HG03432 (cell line): ENCODE measurements around the gene ZNF627.
"Not testable (repeated sequence)": the region's sequence is repeated elsewhere in the genome, so short reads cannot be mapped to it uniquely, and the experiment has no call there.

Source experiments
- ATAC-seq: cut with Tn5 transposase; IDR thresholded peaks from one replicate; pipeline ENCODE4 v1.9.1; 2021; ENCODE audit warnings: mild to moderate bottlenecking, moderate library complexity; ENCODE audit not compliant: unreplicated experiment

The ZNF627 gene

DNA sequence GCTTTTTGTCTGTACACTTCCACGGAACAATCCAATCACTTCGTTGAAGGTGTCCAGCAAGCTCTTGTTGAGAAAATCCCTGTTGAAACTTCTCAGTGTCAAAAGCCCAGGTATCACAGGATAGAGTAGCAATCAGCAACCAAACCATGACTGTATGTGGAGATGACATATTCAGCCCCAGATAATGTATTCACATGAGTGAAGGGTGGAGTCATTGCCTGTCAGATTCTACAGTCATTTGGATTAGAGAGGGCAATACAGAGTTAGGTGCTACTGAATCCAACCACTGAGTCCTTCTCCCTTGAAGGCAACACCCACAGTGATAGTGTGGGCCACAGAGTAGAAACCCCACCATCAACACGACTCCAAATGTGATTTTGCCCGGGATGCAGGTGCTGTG lies 23.3 kb downstream of the ZNF627 start:
- no peak for ATAC-seq

DNA sequence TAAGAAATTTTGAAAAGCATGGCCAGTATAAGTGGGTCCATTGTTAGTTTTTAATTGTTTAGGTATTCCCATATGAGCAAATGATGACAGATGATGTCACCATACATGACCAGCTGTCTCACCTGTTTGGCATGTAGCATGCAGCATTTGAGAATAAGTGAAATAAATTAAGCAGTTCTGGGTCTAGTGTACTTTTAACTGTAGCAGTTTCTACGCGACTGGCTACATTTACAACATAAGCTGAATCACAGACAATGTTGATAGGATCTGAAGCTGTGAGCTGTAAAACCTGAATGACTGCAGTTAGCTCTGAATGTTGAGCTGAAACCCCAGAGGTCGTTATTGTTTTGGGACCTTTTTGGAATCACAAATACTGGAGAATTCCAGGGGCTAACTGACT lies 25.1 kb downstream of the ZNF627 start:
- ATAC-seq = not testable (repeated sequence)

DNA sequence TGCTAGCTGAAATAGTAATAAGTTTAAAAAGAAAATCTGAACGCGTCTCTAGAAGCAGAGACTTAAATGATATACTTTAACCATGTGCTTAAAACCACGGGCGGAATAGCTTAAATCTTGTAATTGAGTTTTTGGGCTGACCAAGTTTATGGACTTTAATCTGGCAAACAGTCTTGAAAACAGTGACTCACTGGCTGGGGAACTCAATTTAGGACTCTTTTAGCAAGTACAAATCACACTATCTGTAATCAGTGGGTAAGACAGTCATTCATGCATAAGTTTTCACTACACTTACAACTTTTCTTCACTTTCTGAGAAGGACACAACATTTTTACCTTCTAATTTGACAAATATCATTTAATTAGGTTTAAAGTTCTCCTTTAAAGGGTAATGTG lies 26.8 kb downstream of the ZNF627 start:
- no peak for ATAC-seq

DNA sequence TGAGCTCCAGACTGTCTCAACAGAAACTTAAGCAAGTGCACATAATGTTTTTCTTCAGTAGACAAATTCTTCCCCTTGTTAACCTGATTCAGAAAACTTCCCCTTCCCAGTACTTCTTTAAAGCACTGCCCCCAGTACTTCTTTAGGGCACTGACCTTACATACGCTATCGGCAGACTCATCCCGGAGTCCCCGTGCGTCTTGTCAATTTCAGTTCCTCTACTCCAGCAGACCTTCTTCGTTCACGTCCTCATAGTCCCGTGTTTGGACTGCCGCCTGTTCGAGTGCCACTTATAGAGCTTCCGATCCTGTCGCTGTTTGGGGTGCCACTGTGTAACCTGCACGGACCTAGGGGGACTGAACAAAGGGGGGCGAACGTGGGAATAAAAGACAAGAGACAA lies 29.0 kb downstream of the ZNF627 start:
- ATAC-seq = no peak

DNA sequence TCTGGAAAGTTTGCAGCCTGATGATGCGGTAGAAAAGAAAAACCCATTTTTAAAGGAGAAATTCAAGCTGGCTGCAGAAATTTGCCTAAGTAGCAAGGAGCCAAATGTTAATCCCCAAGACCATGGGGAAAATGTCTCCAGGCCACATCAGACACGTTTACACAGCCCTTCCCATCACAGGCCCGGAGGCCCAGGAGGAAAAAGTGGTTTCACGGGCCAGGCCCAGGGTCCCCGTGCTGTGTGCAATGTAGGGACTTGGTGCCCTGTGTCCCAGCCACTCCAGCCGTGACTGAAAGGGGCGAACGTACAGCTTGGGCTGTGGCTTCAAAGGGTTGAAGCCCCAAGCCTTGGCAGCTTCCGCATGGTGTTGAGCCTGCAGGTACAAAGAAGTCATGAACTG lies 35.9 kb downstream of the ZNF627 start:
- no peak for ATAC-seq

DNA sequence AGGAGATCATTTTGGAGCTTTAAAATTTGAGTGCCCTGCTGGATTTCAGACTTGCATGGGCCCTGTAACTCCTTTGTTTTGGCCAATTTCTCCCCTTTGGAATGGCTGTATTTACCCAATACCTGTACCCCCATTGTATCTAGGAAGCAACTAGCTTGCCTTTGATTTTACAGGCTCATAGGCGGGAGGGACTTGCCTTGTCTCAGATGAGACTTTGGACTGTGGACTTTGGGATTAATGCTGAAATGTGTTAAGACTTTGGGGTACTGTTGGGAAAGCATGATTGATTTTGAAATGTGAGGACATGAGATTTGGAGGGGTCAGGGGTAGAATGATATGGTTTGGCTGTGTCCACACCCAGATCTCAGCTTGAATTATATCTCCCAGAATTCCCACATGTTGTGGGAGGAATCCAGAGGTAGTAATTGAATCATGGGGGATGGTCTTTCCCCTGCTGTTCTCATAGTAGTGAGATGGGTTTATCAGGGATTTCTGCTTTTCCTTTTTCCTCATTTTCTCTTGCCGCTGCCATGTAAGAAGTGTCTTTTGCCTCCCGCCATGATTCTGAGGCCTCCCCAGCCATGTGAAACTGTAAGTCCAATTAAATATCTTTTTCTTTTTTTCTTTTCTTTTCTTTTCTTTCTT lies 36.9 kb downstream of the ZNF627 start:
- not testable (repeated sequence) for ATAC-seq

DNA sequence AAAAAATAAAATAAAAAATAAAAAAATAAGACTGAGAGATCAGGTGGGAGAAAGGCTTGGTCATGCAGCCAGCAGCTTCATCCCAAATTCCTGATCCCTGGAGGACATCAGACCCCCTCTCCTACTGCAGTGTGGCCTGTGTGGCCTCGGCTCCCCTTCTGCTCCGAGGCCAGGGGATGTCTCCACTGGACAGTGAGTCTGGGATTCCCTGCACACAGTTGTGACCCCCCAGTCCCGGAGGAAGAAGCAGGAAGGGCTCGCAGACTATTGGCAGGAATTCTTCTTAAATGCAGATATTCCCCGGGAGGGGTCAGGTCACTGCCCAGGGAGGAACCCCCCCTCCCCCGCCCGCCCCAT lies 41.9 kb downstream of the ZNF627 start:
- no peak for ATAC-seq

DNA sequence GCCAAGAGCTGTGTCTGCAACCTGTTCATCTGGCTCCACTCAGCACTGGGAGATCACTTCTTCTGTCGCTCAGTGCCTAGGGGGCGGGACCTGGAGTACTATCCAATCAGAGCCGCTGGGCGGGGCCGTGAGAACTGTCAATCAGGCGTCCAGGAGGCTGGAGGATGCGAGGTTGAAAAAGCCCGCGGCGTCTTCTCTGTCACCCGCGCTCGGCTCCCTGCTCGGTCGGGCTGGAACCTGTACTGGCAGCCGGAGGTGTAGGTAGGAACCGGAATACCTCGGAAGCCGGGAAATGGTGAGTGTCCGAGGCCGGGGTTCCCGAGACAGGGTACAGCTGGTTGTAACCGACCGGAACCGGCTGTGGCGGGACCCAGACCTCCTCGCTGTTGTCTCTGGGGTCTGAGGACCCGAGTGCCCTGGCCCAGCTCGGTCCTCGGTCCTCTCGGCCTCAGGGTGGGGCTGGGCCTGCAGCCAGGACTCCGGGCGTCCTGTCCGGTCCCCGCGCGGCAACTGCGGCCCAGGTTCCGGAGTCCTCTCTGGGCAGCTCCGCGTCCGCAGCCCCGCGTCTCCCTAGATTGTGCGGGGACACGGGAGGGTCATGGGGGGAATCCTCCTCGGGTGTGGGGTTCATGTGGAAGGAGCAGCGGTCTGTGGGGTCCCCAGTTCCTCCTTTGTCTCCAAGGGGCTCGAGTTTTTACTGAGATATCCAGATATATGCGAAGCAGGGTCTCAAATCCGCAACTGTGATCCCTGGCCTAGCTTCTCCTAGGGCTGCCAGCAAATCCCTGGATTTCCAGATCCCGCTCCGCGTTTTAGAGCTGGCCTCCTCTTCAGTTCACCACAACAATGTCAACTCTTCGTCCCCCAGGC lies 42.6 kb downstream of the ZNF627 start:
- peak; percentile 90 for ATAC-seq

DNA sequence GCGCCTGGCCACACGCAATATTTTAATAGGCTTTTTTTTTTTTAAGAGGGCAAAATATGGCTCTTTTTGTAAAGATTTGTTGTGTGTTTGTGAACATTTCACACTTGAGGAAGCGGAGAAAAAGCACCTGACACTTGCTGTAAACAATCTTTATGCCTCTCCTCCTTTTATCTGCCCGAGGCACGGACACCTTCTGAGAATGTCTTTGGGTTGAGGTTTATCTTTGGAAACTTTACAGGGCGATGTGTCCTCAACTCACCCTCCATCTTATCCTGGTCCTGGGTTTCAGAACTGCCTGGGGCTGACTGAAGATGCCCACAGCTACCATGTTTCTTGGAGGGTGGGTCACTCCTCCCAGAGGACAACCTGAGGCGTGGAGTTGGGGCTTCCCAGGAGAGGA lies 44.0 kb downstream of the ZNF627 start:
- ATAC-seq = no peak

DNA sequence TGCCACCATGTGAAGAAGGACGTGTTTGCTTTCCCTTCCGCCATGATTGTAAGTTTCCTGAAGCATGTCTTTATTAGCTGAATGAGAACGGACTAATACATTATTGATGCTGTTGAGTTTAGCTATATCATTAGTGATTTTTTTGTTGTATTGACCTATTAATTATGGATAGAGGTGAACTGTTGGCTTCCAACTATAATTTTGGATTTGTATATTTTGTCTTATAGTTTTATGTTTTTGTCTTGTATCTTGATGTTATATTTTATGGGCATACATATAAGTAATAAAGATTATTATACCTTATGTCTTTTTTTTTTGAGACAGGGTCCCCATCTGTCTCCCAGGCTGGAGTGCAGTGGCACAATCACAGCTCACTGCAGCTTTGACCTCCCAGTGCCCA lies 45.6 kb downstream of the ZNF627 start:
- no peak for ATAC-seq

DNA sequence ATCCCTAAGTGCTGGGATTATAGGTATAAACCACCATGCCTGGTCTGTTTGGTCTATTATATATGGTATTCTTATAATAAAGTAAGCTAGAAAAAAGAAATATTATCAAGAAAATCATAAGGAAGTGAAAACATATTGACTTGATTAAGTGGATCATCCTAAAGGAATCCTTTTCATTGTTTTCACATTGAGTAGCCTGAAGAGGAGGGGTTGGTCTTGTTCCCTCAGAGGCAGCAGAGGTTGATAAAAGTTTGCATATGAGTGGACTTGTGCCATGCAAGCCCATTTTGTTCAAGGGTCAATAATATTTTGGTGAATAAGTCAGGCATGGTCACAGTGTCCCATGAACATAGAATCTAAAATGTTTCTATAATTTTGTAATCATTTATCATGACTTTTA lies 52.7 kb downstream of the ZNF627 start:
- no peak for ATAC-seq

DNA sequence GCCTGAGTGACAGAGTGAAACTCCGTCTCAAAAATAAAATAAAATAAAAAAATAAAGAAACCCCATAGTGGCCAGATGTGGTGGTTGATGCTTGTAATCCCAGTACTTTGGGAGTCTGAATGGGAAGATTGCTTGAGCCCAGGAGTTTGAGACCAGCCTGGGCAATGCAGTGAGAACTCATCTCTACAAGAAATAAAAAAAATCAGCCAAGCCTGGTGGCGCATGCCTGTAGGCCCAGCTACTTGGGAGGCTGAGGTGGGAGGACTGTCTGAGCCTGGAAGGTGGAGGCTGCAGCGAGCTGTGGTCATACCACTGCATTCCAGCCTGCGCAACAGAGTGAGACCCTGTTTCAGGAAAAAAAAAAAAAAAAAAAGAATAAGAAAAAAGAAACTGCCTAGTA lies 53.8 kb downstream of the ZNF627 start:
- no peak for ATAC-seq

DNA sequence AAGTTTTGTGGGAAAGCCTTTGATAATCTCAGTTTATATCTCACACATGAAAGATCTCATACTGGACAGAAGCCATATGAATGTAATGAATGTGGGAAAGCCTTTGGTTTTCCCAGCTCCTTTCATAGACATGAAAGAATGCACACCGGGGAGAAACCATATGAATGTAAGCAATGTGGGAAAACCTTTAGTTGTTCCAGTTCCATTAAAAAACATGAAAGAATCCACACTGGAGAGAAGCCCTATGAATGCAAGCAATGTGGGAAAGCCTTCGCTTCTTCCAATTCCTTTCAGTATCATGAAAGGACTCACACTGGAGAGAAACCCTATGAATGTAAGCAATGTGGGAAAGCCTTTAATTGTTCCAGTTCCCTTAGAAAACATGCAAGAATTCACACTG lies 54.8 kb downstream of the ZNF627 start:
- ATAC-seq = no peak

DNA sequence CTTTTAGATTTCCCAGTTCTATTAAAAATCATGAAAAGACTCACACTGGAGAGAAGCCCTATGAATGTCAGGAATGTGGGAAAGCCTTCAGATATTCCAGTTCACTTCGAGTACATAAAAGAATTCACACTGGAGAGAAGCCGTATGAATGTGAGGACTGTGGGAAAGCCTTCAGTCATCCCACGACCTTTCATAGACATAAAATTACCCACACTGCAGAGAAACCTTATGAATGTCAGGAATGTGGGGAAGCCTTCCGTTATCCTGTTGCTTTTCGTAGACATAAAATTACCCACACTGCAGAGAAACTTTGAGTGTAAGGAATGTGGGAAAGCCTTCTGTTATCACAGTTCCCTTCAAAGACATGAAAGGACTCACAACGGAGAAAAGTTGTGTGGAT lies 55.2 kb downstream of the ZNF627 start:
- ATAC-seq = no peak

DNA sequence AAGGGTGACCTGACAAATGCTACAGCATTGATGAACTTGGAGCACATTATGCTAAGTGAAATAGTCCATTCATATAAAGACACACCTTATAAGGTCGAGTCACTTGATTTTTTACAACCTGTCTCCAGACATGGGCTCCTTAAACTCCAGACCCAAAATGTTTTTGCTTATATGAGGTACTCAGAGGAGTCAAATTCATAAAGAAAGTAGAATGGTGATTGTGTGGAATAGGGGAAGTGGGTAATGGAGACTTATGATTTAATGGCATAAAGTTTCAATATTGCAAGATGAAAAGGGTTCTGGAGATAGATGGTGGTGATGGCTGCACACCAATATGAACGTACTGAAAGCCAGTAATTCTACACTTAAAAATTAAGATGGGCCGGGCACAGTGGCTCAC lies 59.3 kb downstream of the ZNF627 start:
- ATAC-seq = no peak

DNA sequence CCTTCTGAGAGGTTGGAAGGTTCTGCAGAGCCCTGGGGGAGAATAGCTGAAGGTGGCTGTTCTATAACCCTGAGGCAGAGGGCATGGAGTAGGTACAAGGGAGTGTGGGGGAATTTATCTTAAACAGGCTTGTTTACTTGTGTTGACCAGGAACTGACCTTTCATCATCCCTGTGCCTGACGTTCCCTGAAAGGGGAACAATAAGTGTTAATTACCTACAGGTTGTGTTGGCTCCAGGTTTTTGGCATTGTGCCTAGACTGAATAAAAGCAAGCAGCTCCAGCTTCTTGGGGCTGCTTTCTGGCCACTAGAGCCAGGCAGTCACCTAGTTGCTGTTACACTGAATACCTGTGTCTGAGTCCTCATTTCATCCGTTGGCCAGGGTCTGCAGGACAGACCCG lies 60.0 kb downstream of the ZNF627 start:
- no peak for ATAC-seq

DNA sequence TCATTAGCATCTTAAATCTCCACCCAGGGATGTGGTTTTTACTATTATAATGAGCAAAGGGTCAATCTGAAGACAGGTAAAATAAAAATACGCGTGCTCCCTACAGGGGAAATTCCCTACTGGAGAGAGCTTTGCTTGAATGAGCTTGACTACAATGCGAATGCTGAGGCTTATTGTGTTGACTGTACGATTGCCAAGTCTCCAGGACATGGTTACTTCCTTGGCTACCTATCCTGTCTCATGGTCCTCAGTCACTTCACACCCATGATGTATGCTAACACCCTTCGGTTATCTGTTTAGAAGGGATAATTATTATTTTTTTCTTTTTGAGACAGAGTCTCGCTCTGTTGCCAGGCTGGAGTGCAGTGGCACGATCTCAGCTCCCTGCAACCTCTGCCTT lies 61.7 kb downstream of the ZNF627 start:
- ATAC-seq = no peak

DNA sequence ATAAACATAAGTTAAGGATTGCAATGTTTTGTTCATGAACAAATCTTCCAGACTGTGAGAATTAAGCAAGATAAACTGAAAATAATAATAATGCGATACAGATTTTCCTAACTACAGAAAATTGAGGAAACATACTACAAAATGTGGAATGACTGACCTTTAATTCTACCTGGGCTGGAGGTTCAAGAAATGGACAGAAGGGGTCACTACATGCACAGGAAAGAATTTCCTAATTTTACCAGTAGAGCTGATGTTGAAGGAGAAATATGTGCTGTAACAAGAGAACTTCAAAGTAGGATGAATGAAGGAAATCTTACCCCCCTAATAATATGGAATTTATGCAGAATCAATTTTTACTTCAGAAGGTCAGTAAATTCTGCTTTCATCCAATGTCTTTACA lies 62.3 kb downstream of the ZNF627 start:
- ATAC-seq = no peak

DNA sequence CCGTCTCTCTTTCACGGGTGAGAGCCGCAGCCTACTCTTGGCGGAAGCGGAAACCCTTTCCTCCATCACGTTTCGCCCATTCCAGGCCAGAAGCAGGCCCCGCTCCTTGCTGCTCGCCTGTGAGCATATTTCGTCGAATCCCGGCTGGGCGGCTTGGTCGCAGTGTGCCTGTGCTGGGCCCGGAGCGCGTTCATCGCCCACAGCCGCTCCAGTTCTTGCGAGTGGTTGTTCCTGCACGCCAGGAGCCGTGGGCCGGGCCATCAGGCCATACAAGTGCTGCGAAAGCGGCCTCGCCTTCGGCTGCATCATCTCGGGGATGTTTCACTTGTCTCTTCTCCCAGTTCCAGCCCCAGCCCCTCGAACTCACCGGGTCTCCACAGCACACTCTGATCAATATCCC lies 65.0 kb downstream of the ZNF627 start:
- no peak for ATAC-seq

DNA sequence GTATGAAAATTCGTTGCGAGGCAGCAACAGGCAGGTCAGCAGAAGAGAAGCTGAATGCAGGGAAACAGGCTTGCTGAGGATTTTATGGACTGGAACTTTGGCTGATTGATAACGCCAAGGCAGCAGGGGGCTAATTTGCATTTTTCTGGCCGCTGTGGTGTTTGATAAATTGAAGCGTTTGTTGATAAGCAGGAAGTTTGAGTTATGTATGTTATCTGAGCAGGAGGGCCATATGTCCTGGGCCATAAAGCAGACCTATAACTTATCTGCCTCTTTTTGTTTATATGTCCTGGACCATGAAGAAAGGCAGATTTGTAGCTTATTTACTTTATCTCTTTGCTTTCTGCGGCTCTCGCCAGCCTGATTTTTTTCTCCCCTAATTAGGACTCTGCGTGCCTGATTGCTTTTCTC lies 65.9 kb downstream of the ZNF627 start:
- no peak for ATAC-seq
